ENCODE data around the gene KXD1.
"Not testable (repeated sequence)": the region's sequence is repeated elsewhere in the genome, so short reads cannot be mapped to it uniquely, and the experiment has no call there.

- TF ChIP-seq, protein P1, sequence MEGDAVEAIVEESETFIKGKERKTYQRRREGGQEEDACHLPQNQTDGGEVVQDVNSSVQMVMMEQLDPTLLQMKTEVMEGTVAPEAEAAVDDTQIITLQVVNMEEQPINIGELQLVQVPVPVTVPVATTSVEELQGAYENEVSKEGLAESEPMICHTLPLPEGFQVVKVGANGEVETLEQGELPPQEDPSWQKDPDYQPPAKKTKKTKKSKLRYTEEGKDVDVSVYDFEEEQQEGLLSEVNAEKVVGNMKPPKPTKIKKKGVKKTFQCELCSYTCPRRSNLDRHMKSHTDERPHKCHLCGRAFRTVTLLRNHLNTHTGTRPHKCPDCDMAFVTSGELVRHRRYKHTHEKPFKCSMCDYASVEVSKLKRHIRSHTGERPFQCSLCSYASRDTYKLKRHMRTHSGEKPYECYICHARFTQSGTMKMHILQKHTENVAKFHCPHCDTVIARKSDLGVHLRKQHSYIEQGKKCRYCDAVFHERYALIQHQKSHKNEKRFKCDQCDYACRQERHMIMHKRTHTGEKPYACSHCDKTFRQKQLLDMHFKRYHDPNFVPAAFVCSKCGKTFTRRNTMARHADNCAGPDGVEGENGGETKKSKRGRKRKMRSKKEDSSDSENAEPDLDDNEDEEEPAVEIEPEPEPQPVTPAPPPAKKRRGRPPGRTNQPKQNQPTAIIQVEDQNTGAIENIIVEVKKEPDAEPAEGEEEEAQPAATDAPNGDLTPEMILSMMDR (conservative IDR thresholded peaks at IDR 0.05 in 1 of 2, IDR thresholded peaks at IDR 0.05 in 1 of 2; ENCODE audit: low read depth in 1 of 2, low read length in 2 of 2), result not testable (repeated sequence)
- TF ChIP-seq EZH2 (IDR thresholded peaks at IDR 0.05; ENCODE audit: low read length, missing control alignments), result not testable (repeated sequence)
Measured at GRCh38 chr19:18522862-18523440, 34.7 kb upstream of the KXD1 start.
